ENCODE results near the gene SGPL1.

SGPL1 gene

GRCh38 chr10:70809011-70809611 lies 6.6 kb upstream of the SGPL1 start:
- no peak for DNase-seq (ENCODE audit: low spot score in 2 of 2)
- Mint-ChIP-seq H3K4me3 (no peak overlapping the region), H3K4me1 (peaks cover 6% of the 10 kb centered on the region), H3K36me3 (ENCODE audit: insufficient read depth) (peaks cover 2% of the 10 kb centered on the region), H3K27me3 (peaks cover 15% of the 10 kb centered on the region), H3K27ac (ENCODE audit: low read depth) (no peak overlapping the region), H3K9me3 (no peaks in the 10 kb centered on the region)
- ATAC-seq (replicated peaks; ENCODE audit: extremely low read depth, poor library complexity, severe bottlenecking), result no peak

- H3K4me1 Mint-ChIP-seq, result peaks cover 11% of the 10 kb centered on the region
- H3K4me3 Mint-ChIP-seq, result no peak overlapping the region
- ATAC-seq (replicated peaks; ENCODE audit: extremely low read depth, poor library complexity, severe bottlenecking) (no peak), DNase-seq (ENCODE audit: low spot score in 2 of 2) (no peak)
- H3K27ac Mint-ChIP-seq (ENCODE audit: low read depth), result no peak overlapping the region
- H3K9me3 Mint-ChIP-seq, result no peaks in the 10 kb centered on the region
- H3K36me3 Mint-ChIP-seq (ENCODE audit: insufficient read depth), result peaks cover 2% of the 10 kb centered on the region
- peaks cover 9% of the 10 kb centered on the region for H3K27me3 Mint-ChIP-seq
Observed at GRCh38 chr10:70809726-70810125, 6.0 kb upstream of the SGPL1 start.

- DNase-seq (ENCODE audit: low spot score in 2 of 2) (no peak), ATAC-seq (replicated peaks; ENCODE audit: extremely low read depth, poor library complexity, severe bottlenecking) (no peak)
- H3K27me3 Mint-ChIP-seq, result no peaks in the 10 kb centered on the region
- peaks cover 2% of the 10 kb centered on the region for H3K36me3 Mint-ChIP-seq (ENCODE audit: insufficient read depth)
- peaks cover 10% of the 10 kb centered on the region for H3K4me1 Mint-ChIP-seq
- no peak overlapping the region for H3K27ac Mint-ChIP-seq (ENCODE audit: low read depth)
- no peak overlapping the region for H3K4me3 Mint-ChIP-seq
- no peaks in the 10 kb centered on the region for H3K9me3 Mint-ChIP-seq
Observed at GRCh38 chr10:70810967-70811366, 4.8 kb upstream of the SGPL1 start.

GRCh38 chr10:70811881-70812280 lies 3.9 kb upstream of the SGPL1 start:
- H3K4me1 Mint-ChIP-seq, result peaks cover 16% of the 10 kb centered on the region
- H3K9me3 Mint-ChIP-seq, result no peaks in the 10 kb centered on the region
- ATAC-seq (replicated peaks; ENCODE audit: extremely low read depth, poor library complexity, severe bottlenecking) (no peak), DNase-seq (ENCODE audit: low spot score in 2 of 2) (no peak)
- H3K36me3 Mint-ChIP-seq (ENCODE audit: insufficient read depth), result peaks cover 2% of the 10 kb centered on the region
- H3K27ac Mint-ChIP-seq (ENCODE audit: low read depth), result no peak overlapping the region
- no peak overlapping the region for H3K4me3 Mint-ChIP-seq
- H3K27me3 Mint-ChIP-seq, result no peaks in the 10 kb centered on the region

GRCh38 chr10:70812814-70813213 lies 2.9 kb upstream of the SGPL1 start:
- Mint-ChIP-seq H3K27ac (ENCODE audit: low read depth) (no peak overlapping the region), H3K4me1 (peaks cover 25% of the 10 kb centered on the region), H3K27me3 (no peaks in the 10 kb centered on the region), H3K4me3 (no peak overlapping the region), H3K9me3 (no peaks in the 10 kb centered on the region), H3K36me3 (ENCODE audit: insufficient read depth) (peaks cover 5% of the 10 kb centered on the region)
- no peak for DNase-seq (ENCODE audit: low spot score in 2 of 2)
- ATAC-seq (replicated peaks; ENCODE audit: extremely low read depth, poor library complexity, severe bottlenecking), result no peak

GRCh38 chr10:70814126-70814525 lies 1.6 kb upstream of the SGPL1 start:
- DNase-seq (ENCODE audit: low spot score in 2 of 2) (no peak), ATAC-seq (replicated peaks; ENCODE audit: extremely low read depth, poor library complexity, severe bottlenecking) (no peak)
- H3K36me3 Mint-ChIP-seq (ENCODE audit: insufficient read depth), result peaks cover 5% of the 10 kb centered on the region
- H3K4me1 Mint-ChIP-seq, result peaks cover 39% of the 10 kb centered on the region
- no peaks in the 10 kb centered on the region for H3K9me3 Mint-ChIP-seq
- H3K27ac Mint-ChIP-seq (ENCODE audit: low read depth), result peak overlapping the region; percentile 73
- H3K27me3 Mint-ChIP-seq, result no peaks in the 10 kb centered on the region
- peak overlapping the region; percentile 86 for H3K4me3 Mint-ChIP-seq

GRCh38 chr10:70816220-70816894 lies 609 bp downstream of the SGPL1 start:
- H3K27ac Mint-ChIP-seq (ENCODE audit: low read depth), result peak overlapping the region; percentile 73
- ATAC-seq (replicated peaks; ENCODE audit: extremely low read depth, poor library complexity, severe bottlenecking) (peak; percentile 56), DNase-seq (ENCODE audit: low spot score in 2 of 2) (peak in 1 of 2 donors; percentile 18)
- no peaks in the 10 kb centered on the region for H3K27me3 Mint-ChIP-seq
- peaks cover 13% of the 10 kb centered on the region for H3K36me3 Mint-ChIP-seq (ENCODE audit: insufficient read depth)
- no peaks in the 10 kb centered on the region for H3K9me3 Mint-ChIP-seq
- H3K4me3 Mint-ChIP-seq, result peak overlapping the region; percentile 86
- peaks cover 48% of the 10 kb centered on the region for H3K4me1 Mint-ChIP-seq

GRCh38 chr10:70820976-70821750 lies 5.4 kb downstream of the SGPL1 start:
- ATAC-seq (replicated peaks; ENCODE audit: extremely low read depth, poor library complexity, severe bottlenecking) (no peak), DNase-seq (ENCODE audit: low spot score in 2 of 2) (no peak)
- H3K27ac Mint-ChIP-seq (ENCODE audit: low read depth), result no peak overlapping the region

GRCh38 chr10:70822076-70822820 lies 6.5 kb downstream of the SGPL1 start:
- ATAC-seq (replicated peaks; ENCODE audit: extremely low read depth, poor library complexity, severe bottlenecking), result no peak
- H3K9me3 Mint-ChIP-seq, result no peaks in the 10 kb centered on the region
- H3K36me3 Mint-ChIP-seq (ENCODE audit: insufficient read depth), result peaks cover 24% of the 10 kb centered on the region
- H3K4me1 Mint-ChIP-seq, result peaks cover 53% of the 10 kb centered on the region
- no peaks in the 10 kb centered on the region for H3K27me3 Mint-ChIP-seq
- H3K4me3 Mint-ChIP-seq, result no peak overlapping the region
- no peak overlapping the region for H3K27ac Mint-ChIP-seq (ENCODE audit: low read depth)
- no peak for DNase-seq (ENCODE audit: low spot score in 2 of 2)

More at GRCh38 chr10:70820976-70821750, 5.4 kb downstream of the SGPL1 start:
- Mint-ChIP-seq H3K27me3 (no peaks in the 10 kb centered on the region), H3K4me1 (peaks cover 53% of the 10 kb centered on the region), H3K4me3 (no peak overlapping the region), H3K9me3 (no peaks in the 10 kb centered on the region), H3K36me3 (ENCODE audit: insufficient read depth) (peaks cover 24% of the 10 kb centered on the region)

GRCh38 chr10:70827086-70827757 lies 11.5 kb downstream of the SGPL1 start:
- ATAC-seq (replicated peaks; ENCODE audit: extremely low read depth, poor library complexity, severe bottlenecking), result no peak
- H3K27me3 Mint-ChIP-seq, result no peaks in the 10 kb centered on the region
- no peak overlapping the region for H3K27ac Mint-ChIP-seq (ENCODE audit: low read depth)
- H3K9me3 Mint-ChIP-seq, result no peaks in the 10 kb centered on the region
- DNase-seq (ENCODE audit: low spot score in 2 of 2), result no peak
- H3K36me3 Mint-ChIP-seq (ENCODE audit: insufficient read depth), result peaks cover 17% of the 10 kb centered on the region
- H3K4me1 Mint-ChIP-seq, result peaks cover 32% of the 10 kb centered on the region
- H3K4me3 Mint-ChIP-seq, result no peak overlapping the region

- ATAC-seq (replicated peaks; ENCODE audit: extremely low read depth, poor library complexity, severe bottlenecking) (no peak), DNase-seq (ENCODE audit: low spot score in 2 of 2) (no peak)
- no peak overlapping the region for H3K4me3 Mint-ChIP-seq
- no peaks in the 10 kb centered on the region for H3K9me3 Mint-ChIP-seq
- H3K4me1 Mint-ChIP-seq, result peaks cover 43% of the 10 kb centered on the region
- H3K27ac Mint-ChIP-seq (ENCODE audit: low read depth), result no peak overlapping the region
- no peaks in the 10 kb centered on the region for H3K27me3 Mint-ChIP-seq
- H3K36me3 Mint-ChIP-seq (ENCODE audit: insufficient read depth), result peaks cover 17% of the 10 kb centered on the region
Observed at GRCh38 chr10:70828923-70829322, 13.2 kb downstream of the SGPL1 start.

GRCh38 chr10:70829543-70829942 lies 13.8 kb downstream of the SGPL1 start:
- Mint-ChIP-seq H3K36me3 (ENCODE audit: insufficient read depth) (peaks cover 16% of the 10 kb centered on the region), H3K27ac (ENCODE audit: low read depth) (no peak overlapping the region), H3K4me3 (no peak overlapping the region), H3K9me3 (no peaks in the 10 kb centered on the region), H3K27me3 (no peaks in the 10 kb centered on the region), H3K4me1 (peaks cover 45% of the 10 kb centered on the region)
- DNase-seq (ENCODE audit: low spot score in 2 of 2) (no peak), ATAC-seq (replicated peaks; ENCODE audit: extremely low read depth, poor library complexity, severe bottlenecking) (no peak)

All from central memory CD8-positive, alpha-beta T cell (primary cell).